GM19023 (cell line): Measurements from ENCODE around the gene TBP.

Source experiments
- ATAC-seq: cut with Tn5 transposase; IDR thresholded peaks from one replicate; pipeline ENCODE4 v1.9.1; 2021; ENCODE audit warnings: mild to moderate bottlenecking, moderate library complexity; ENCODE audit not compliant: unreplicated experiment

TBP gene

GRCh38 chr6:170533792-170534191 is 20.4 kb upstream of the TBP start:
- ATAC-seq: no peak

GRCh38 chr6:170535004-170535403 is 19.2 kb upstream of the TBP start:
- no peak for ATAC-seq

GRCh38 chr6:170536671-170537070 is 17.5 kb upstream of the TBP start:
- ATAC-seq: no peak

- ATAC-seq: no peak
These were observed 16.8 kb upstream of the TBP start for GRCh38 chr6:170537329-170537728.

DNA sequence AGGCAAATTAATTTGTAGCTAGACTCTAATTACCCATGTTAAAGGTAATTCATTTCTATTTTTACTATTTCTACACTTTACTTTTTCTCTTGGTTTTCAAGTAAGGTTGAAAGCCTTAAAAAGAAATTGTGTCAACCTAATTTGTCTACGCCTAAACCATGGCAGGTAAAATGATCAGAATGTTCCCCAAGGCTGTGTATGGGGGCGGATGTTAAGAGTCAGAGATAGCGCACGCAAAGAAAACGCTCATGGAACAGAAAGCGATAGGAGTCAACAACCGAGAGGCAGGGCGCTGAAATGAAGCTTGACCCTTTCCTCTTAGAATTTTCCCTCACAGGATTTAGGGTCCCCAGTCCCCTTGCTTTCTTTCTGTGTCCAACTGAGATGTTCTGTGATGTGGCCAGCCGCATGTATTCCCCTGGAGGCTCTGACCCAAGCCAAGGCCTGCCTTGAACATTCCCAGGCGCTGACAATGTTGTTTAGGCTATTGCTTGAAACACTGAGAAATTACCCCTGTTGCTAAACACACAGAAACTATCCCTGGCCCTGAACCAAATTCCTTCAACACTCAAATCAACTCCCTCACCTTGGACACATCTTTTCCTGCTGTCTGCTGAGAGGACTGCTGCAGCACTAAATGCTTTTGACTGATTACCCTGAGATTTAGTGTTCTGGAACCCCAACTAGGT is 12.0 kb upstream of the TBP start:
- no peak for ATAC-seq

DNA sequence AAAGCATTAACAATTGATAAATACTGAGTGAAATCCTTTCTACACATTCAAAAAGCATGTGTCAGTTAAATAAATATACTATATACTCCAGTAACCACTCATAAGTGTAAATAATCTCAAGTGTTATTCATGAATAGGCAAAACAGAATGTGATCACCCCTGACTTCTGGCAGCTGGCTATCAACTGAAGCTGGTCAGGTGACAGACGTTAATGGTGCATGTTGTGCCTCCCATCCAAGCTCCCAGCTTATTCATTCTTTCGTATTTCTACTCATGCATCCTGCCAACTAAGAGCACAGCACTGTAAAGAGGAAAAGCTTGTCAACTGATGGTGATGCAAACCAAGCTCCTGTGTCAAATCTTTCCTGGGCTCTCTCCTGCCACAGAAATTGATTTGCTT is 8.8 kb upstream of the TBP start:
- ATAC-seq: no peak

DNA sequence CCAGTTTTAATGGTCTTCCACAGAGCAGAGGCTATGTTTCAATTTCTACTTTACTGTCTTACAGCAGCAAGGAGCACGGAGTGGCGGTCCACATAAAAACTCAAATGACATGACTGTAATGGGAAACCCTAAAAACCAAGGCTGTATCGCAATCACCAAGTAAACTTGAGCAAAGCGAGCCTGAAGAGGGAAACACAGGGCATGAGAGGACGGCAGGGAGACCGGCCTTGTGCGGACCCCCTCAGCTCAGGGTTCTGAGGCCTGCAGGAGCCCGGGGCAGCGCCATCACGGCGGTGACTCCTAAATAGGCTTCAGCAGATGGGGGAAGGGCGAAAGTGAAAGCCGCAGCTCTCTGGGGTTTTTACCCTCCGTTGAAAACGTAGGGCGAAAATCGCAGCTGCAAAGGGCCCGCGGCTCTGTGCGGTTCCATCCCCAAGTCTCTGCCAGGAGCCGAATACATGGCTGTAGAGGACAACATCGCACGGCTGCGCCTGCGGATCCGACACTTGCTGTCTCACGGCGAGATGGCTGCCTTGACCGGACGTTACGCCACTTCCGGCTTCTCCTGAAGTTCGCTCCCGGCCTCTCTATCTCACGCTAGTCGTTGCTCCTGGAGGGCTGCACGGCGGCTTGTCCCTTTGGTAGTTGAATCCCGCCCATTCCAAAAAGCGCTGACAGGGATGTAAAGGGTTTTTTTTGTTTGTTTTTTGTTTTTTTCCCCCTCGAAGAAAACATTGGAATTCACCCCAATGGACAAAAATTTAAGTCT is 1.2 kb upstream of the TBP start, which contains the start of gene PSMB1:
Gene PSMB1, minus strand, starts transcription at position 543 of the 769 bp plus-strand sequence. Its CDS starts 65 bp downstream, at position 478.
- peak; percentile 61 for ATAC-seq

GRCh38 chr6:170553534-170554012 is 596 bp upstream of the TBP start:
- peak; percentile 36 for ATAC-seq

DNA sequence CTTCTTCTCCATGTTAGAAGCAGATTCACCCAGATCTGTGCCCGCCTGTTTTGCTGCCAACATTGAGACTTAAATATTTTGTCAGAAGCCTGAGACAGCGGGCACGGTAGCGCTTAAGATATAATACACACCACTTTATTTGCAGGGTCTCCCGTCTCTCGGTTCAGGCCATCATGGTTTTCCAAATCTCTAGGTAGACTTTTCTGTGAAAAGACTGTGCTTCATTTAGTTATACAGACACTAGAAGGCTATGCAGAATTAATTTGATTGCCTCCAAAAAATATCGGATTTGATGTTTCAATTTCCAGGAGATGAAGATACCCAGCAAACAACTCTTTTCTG is 598 bp downstream of the TBP start:
- no peak for ATAC-seq

- no peak for ATAC-seq
These were observed 1.1 kb downstream of the TBP start for GRCh38 chr6:170555305-170555704.

GRCh38 chr6:170561555-170561954 is 7.4 kb downstream of the TBP start:
- ATAC-seq: no peak

DNA sequence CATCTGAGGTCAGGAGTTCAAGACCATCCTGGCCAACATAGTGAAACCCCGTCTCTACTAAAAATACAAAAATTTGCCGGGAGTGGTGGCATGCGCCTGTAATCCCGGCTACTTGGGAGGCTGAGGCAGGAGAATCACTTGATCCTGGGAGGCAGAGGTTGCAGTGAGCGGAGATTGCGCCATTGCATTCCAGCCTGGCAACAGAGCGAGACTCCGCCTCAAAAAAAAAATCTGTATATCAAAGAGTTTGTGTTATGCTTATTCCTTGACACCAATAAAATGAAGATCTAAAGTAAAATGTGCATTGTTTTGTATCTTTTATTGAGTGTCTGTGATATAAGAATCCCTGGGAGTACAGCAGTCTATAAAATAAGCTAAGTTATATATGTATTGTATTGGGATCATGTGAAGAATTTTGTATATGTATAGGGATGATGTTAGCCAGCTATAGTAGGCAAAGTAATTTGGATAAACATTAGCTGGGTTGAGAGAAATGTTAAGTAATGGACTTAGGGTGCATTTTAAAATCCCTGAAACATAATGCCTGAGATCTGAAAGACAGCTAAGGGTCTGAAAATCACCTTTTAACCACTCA is 10.9 kb downstream of the TBP start:
- no peak for ATAC-seq

GRCh38 chr6:170572704-170573466 is 18.7 kb downstream of the TBP start:
- no peak for ATAC-seq

GRCh38 chr6:170575250-170575649 is 21.1 kb downstream of the TBP start:
- ATAC-seq: no peak

DNA sequence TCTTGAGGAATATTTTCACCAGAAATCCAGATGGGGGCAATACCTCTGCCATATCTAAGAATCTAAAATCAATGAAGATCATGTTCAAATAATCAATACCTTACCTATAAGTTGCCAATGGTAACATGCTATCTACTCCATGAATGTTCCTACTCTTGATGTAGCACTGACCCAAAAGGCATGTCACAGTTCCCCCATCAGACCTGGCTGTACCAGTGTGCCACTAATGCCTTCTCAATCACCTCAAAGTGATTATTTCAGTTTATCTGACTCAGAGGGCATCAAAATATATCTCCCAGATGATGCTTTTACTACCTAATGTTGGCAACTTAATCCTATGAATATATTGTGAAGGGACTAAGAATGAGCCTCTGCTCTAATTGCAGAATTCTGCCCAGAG is 24.7 kb downstream of the TBP start:
- ATAC-seq: no peak

GRCh38 chr6:170583756-170584180 is 29.6 kb downstream of the TBP start:
- ATAC-seq: no peak

- ATAC-seq: peak; percentile 96
These were observed 30.2 kb downstream of the TBP start, which contains the start of gene PDCD2 for GRCh38 chr6:170584181-170584953. Gene PDCD2 (minus strand): TSS chr6:170584637. CDS start chr6:170584581, 56 bp downstream.

GRCh38 chr6:170584954-170585498 is 30.9 kb downstream of the TBP start:
- peak; percentile 37 for ATAC-seq

DNA sequence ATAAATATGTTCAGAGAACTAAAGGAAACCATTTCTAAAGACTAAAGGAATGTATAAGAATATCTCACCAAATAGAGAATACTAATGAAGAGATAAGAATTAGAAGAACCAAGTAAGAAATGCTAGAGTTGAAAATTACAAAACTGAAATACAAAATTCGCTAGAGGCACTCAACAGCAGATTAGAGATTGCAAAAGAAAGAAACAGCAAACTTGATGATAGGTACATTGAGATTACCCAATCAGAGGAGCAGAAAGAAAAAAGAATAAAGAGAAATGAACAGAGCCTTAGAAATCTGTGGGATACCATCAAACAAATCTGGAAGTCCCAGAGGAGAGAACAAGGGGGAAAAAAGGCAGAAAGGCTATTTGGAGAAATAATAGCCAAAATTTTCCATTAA is 36.6 kb downstream of the TBP start:
- no peak for ATAC-seq

DNA sequence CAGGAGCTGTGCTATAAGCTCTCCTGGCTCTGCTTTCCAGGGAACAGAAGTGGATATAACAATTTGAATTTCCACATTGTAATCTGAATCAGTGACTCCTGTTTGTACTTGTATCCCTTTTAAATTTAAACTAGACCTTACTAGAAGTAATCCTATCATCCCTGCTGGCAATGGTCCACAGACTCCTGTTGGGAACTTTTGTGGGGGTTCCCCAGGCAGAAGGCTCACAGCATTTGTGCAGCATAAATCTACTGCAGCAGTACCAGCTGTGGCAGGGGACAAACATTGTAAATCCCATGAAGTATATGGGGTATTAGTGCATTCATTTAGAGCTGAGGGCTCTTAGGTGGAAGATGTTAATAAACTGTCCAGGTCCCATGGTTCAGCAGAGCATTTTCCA is 42.3 kb downstream of the TBP start:
- ATAC-seq: no peak
